ENCODE results near the gene FERMT1. TPM values are rescaled to one million over a fixed set of nuclear protein-coding genes. Genes with fewer than 3 reads are reported as not detected.

FERMT1 gene
- total RNA-seq, 1 experiment from 2014 or later = 0.95 TPM

GRCh38 chr20:6148073-6148472 is 25.2 kb upstream of the FERMT1 start:
- in situ Hi-C loops (cut with HindIII; ENCODE audit: low pct_unique_long_range_greater_than_20kb, low sequenced_read_pairs) = no loop called here
- Histone ChIP-seq H3K27ac (ENCODE audit: low read length) (no peak overlapping the region), H3K4me1 (ENCODE audit: control insufficient read depth, insufficient read depth, low read length) (no peaks in the 10 kb centered on the region), H3K36me3 (ENCODE audit: control insufficient read depth, insufficient read depth, low read length) (no peaks in the 10 kb centered on the region), H3K9me3 (ENCODE audit: control insufficient read depth, insufficient read depth, low read depth, low read length) (no peaks in the 10 kb centered on the region), H3K27me3 (ENCODE audit: control insufficient read depth, insufficient read depth, low read length) (no peaks in the 10 kb centered on the region), H3K4me3 (ENCODE audit: low read depth in 2 of 2, low read length in 2 of 2) (no peak overlapping the region)
- ChIA-PET POLR2A (no interaction called here), CTCF (no interaction called here)
- BruUV-seq (replicated peaks) = no TSS peak
- DNase-seq (ENCODE audit: low read depth, low spot score) (no peak), ATAC-seq (no peak)
- intact Hi-C loops (cut with micrococcal nuclease; ENCODE audit: unreplicated experiment) = loop anchor here (10.0 kb wide), 1 partner anchor 1707 kb away; no protein-coding TSS in a partner anchor
- TF ChIP-seq TCF7L2 (IDR thresholded peaks at IDR 0.05; ENCODE audit: low read depth, low read length) (no peak), SIN3A (IDR thresholded peaks at IDR 0.05; ENCODE audit: borderline replicate concordance, insufficient read depth, low read depth, low read length) (no peak), POLR2AphosphoS5 (IDR thresholded peaks at IDR 0.05; ENCODE audit: low read depth, low read length) (no peak), CTCF (IDR thresholded peaks at IDR 0.05) (no peak)
- TF ChIP-seq, protein P1, sequence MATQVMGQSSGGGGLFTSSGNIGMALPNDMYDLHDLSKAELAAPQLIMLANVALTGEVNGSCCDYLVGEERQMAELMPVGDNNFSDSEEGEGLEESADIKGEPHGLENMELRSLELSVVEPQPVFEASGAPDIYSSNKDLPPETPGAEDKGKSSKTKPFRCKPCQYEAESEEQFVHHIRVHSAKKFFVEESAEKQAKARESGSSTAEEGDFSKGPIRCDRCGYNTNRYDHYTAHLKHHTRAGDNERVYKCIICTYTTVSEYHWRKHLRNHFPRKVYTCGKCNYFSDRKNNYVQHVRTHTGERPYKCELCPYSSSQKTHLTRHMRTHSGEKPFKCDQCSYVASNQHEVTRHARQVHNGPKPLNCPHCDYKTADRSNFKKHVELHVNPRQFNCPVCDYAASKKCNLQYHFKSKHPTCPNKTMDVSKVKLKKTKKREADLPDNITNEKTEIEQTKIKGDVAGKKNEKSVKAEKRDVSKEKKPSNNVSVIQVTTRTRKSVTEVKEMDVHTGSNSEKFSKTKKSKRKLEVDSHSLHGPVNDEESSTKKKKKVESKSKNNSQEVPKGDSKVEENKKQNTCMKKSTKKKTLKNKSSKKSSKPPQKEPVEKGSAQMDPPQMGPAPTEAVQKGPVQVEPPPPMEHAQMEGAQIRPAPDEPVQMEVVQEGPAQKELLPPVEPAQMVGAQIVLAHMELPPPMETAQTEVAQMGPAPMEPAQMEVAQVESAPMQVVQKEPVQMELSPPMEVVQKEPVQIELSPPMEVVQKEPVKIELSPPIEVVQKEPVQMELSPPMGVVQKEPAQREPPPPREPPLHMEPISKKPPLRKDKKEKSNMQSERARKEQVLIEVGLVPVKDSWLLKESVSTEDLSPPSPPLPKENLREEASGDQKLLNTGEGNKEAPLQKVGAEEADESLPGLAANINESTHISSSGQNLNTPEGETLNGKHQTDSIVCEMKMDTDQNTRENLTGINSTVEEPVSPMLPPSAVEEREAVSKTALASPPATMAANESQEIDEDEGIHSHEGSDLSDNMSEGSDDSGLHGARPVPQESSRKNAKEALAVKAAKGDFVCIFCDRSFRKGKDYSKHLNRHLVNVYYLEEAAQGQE (IDR thresholded peaks at IDR 0.05; ENCODE audit: insufficient read depth in 1 of 2, low read depth in 2 of 2, low read length in 1 of 2) = no peak

GRCh38 chr20:6142348-6142993 is 19.6 kb upstream of the FERMT1 start:
- H3K27ac ChIP-seq (ENCODE audit: low read length) = no peak overlapping the region
- DNase-seq (ENCODE audit: low read depth, low spot score) (peak; percentile 33), ATAC-seq (peak; percentile 85)
- TF ChIP-seq CTCF (IDR thresholded peaks at IDR 0.05) = peak; percentile 86
- TF ChIP-seq, protein P1 (IDR thresholded peaks at IDR 0.05; ENCODE audit: insufficient read depth in 1 of 2, low read depth in 2 of 2, low read length in 1 of 2) = no peak
- CTCF ChIA-PET = no interaction called here
- intact Hi-C loops (cut with micrococcal nuclease; ENCODE audit: unreplicated experiment) = loop anchor here (5.0 to 10.0 kb wide), 2 partner anchors 615 to 1712 kb away; no protein-coding TSS in a partner anchor
- no peaks in the 10 kb centered on the region for H3K36me3 ChIP-seq (ENCODE audit: control insufficient read depth, insufficient read depth, low read length)
- no peaks in the 10 kb centered on the region for H3K27me3 ChIP-seq (ENCODE audit: control insufficient read depth, insufficient read depth, low read length)
- H3K4me3 ChIP-seq (ENCODE audit: low read depth in 2 of 2, low read length in 2 of 2) = no peak overlapping the region
- no TSS peak for BruUV-seq (replicated peaks)
- no peaks in the 10 kb centered on the region for H3K4me1 ChIP-seq (ENCODE audit: control insufficient read depth, insufficient read depth, low read length)
- in situ Hi-C loops (cut with HindIII; ENCODE audit: low pct_unique_long_range_greater_than_20kb, low sequenced_read_pairs) = no loop called here
- POLR2A ChIA-PET = no interaction called here
- H3K9me3 ChIP-seq (ENCODE audit: control insufficient read depth, insufficient read depth, low read depth, low read length) = no peaks in the 10 kb centered on the region
